ENCODE results near the gene CDK5RAP2.
A peak's percentile ranks its signal among the peaks of the same experiment; 100 is the strongest.
"Not testable (repeated sequence)": the region's sequence is repeated elsewhere in the genome, so short reads cannot be mapped to it uniquely, and the experiment has no call there.

Gene CDK5RAP2

DNA sequence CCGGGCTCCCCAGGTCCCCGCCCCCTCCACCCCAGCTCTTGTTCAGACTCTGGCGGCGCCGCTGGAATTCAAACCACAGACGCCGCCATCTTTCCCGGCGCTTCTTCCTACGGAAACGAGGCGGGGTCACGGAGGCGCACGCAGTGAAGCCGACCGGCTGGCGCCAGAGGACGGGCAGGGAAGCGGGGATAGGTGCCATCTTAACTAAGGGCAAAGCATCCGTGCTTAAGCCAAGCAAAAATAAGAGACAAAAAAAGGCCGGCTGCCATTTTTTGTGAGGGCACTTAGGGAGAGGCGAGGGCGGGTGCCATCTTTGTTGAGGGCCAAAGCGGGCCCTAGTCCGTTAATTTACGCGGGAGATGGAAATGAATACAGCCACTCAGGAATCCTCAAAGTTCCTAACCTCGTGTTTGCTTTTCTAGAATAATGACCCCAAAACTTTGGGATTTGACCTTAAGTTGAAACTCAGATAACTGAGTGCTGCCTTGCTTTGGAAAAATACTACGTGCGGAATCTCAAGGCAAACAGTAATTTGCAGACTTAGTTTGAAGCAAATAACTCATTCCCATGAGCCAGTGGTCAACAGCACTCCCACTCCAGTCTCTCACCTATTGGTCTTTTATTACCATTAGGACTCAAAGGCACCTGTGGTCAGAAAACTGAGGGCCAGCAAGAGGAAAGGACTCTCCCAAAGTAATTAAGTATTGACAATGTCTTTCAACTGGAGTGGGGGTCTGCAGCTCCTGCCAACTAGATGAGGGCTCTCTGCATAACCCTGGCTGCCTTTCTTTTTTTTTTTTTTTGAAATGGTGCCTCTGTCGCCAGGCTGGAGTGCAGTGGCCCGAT lies at the start of gene CDK5RAP2:
CDK5RAP2 (minus strand) TSS at position 117 of the 846 bp plus-strand sequence. CDS start 189 bp downstream, outside the sequence.
- DNase-seq: peak; percentile 88

DNA sequence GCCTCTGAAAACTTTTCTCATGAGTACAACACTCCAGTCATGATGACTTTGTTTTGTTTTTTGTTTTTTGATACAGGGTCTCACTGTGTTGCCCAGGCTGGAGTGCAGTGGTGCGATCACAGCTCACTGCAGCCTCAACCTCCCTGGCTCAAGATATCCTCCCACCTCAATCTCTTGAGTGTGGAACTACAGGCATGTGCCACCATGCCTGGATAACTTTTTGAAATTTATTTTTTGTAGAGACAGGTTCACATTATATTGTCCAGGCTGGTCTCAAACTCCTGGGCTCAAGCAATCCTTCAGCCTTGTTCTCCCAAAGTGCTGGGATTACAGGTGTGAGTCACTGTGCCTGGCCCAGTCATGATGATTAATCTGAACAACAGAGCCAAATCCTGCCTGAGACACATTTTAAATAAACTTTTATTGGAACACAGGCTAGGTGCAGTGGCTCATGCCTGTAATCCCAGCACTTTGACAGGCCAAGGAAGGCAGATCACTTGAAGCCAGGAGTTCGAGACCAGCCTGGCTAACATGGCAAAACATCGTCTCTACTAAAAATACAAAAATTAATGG lies 49.0 kb upstream of the CDK5RAP2 start:
- DNase-seq: not testable (repeated sequence)

DNA sequence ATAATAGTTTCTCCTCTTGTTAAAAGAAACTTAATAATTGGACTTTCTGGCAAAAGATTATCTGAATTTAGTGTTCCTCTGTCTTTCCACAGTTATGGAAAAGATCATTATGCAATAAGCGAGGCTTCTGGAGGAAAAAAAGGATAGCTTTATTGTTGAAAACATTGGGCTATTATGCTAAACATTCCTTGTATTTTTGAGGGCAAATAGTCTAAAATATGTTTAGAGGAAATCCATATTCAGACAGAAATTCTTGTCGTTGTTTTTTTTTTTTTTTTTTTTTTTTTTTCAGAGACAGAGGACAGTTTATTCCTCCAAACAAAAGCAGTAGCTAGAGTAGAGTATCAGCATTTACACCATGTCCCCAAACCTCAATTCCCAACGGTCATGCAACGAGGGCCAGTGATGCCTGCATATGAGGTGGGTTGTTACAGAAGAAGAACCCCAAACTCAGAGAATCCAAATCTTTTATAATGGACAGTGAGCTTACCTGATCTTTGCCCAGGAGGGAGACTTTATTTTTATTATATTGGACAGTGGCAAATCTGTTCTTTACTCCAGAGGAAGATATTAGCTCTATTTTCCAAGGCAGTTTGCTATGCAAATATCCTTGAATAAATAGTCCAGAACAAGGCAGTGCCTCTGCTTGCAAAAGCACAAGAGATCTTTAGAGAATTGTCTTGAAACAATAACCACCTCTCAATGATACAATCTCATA lies 48.4 kb upstream of the CDK5RAP2 start:
- no peak for DNase-seq

DNA sequence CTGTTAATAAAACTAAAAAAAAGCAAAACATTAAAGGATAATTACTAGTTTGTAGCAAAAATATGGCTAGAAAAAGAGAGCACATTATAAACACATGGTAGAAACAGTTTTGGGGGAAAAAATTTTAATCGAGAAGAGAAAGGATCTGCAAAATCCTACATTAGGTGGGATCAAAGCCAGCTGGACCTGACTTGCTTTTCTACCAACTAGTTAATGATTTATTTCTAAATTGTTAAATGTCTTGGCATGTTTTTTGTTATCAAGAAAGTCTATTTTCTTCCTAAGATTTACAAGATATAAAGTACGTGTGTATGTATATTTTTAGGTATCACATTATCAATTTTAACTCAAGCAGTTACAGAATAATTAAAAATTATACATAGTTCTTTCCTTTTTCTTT lies 47.1 kb upstream of the CDK5RAP2 start:
- no peak for DNase-seq

DNA sequence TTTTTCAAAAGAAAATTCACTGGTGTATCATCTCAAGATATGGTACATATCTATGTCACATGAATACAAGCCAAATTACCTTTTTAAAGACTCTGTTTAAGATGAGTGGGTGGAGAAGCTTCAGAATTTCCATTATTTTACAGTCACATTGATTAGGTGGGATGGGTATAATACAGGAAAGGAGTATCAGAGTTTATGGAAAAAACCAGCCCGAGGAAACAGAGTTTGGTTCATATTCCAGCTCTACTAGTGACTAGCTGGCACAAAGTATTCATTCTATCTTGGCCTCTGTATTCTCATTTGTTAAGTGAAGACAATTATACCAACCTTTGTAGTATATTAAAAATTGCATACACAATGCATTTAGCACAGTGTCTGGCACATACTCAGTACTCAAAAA lies 46.5 kb upstream of the CDK5RAP2 start:
- no peak for DNase-seq

DNA sequence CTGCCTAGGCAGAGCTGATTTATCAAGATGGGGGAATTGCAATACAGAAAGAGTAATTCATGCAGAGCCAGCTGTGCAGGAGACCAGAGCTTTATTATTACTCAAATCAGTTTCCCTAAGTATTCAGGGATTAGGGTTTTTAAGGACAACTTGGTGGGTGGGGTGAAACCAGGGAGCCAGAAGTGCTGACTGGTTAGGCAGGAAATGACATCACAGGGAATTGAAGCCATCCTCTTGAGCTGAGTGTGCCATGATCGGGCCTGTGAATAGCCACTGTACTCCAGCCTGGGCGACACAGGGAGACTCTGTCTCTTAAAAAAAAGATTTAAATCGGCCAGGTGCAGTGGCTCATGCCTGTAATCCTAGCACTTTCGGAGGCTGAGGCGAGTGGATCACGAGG lies 45.3 kb upstream of the CDK5RAP2 start:
- no peak for DNase-seq

DNA sequence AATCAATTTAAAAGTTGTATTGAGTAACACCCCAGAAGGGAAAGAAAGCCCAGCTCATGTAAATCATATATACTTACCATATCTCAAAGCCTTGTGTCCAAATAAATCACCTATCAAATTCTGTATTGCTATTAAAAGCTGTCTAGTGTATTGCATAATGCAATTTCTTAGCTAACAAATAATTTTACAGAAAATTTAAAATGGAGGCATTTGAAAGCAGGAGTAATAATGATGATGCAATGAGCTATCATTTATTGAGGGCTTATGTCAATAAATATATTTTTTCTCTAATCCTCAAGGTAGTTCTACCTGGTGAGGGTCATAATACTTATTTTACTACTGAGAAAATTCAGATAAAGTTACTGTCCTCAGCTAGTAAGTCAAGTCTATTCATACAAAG lies 42.8 kb upstream of the CDK5RAP2 start:
- no peak for DNase-seq

DNA sequence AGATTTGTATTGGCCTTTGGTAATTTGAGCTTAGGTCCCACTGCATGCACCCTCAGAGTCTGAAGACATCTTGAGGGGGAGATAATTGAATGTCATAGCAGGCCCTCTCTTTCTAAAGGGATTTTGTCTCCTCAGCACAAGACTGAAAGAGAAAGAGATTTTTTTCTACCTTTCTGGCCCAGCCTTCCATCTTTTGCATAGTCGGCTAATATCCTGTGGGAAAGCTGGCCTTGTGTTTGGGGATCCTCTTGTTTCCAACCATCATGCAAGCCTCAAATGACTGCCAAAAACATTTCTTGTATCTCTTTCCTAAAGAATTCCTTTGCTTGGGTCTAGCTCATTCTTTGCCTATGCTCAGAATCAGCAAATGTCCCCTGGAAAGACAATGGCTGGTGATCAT lies 42.0 kb upstream of the CDK5RAP2 start:
- no peak for DNase-seq

DNA sequence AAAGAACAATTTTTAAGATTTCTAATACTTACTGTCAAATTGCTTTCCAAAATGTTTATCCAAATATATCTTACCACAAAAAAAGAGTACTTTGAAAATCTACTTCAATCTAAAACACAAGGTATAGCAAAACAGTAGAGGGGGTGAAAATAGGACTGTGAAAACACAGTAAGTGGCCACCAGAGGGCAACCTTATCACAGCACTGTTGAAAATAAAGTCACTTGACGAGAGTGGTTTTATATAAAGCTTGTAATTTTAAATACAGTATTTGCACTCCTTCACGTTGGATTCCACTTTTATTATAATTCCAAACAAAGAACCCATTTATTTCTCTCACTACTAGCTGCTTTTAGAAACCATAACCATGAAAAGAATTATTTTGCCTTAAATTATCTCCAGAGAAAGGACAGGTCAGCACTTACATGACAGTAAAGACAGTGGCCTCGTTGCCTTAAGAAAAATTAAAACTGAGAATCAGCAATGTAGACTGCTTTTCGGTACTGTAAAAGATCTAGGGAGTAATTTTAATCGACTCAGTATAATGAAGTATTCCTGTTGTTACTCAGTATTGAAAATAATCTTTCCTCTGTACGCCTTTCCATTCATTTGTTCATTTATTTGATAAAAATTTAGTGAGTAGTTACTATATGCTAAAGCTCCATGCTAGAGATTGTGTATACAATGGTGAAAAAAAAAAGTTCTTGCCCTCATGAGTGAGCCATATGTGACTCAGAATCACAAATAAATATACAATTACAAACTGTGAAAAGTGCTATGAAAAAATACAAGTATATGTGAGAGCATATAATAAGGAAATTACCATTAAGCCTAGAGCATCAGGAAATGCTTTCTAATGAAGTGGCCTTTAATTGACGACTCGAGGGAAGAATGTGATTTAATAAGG lies 40.0 kb upstream of the CDK5RAP2 start:
- DNase-seq: peak; percentile 55

DNA sequence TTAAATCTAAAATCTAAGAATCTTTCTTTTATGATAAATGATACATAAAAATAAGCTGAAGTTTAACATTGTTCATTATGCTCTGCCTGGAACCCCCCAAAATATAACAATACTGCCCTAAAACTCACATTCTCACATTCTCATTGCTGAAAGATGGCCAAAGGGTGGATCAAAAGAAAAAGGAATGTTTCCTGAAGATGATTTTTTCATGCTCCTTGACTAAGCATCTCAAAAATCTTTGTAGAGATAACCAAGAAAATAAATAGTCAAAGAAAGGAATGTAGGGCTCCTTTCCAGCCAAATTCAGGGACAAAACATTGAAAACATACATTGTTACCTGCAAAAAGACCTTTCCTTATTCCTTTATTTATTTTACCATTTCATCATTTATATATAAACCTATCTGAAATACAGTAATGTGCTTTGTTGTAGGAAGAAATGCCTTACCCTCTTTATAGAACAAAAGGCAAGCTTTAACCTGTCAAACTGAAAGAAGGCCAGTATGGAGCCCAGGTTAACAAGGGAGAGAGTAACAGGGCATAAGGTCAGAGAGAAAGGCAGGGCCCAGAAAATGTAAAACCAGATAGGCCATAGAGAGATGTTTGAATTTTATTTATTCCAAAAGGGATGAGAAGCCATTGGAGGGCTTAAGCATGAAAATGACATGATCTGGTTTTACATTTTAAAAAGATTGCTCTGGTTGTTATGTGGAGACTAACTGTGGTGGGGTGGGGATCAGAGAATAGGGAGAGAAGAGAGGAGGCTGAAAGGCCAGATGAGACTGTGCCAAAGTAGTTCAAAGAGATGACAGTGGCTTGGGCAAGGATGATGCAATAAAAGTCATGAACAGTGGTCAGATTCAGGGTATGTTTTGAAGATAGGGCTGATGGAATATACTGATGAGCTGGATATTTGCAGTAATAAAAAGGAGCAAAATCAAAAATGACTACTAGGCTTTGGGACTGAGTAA lies 37.3 kb upstream of the CDK5RAP2 start:
- no peak for DNase-seq

DNA sequence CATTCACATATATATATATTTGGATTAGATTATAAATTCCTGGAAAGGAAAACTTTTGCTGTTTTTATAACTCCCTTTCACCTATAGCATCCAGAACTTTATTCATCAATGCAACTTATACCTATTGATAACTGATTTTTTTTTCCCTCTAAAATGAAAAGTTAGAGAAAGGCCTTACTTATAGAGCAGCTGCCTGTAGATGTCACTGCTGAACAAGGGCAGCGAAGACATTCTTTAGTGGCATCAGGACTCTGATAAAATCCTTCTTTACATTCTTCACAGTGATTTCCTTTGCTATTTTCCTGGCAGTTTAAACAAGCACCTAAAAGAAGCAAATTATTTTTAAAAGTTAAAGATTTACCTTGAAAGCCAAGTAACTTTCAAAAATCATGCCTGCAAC lies 32.3 kb upstream of the CDK5RAP2 start:
- no peak for DNase-seq

DNA sequence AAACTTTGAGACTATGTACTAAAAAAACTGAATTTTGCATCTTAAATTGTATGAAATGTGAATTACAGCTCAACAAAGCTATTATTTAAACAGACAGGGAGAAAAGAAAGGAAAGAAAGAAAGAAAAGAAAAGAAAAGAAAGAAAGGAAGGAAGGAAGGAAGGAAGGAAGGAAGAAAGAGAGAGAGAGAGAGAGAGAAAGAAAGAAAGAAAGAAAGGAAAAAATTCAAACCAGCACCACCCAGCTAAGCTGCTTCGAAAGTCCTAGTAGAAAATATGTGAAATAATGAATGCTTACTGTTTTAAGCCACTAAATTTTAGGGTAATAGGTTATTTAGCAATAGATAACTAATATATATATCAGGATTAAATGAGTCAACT lies 31.7 kb upstream of the CDK5RAP2 start:
- DNase-seq: no peak

DNA sequence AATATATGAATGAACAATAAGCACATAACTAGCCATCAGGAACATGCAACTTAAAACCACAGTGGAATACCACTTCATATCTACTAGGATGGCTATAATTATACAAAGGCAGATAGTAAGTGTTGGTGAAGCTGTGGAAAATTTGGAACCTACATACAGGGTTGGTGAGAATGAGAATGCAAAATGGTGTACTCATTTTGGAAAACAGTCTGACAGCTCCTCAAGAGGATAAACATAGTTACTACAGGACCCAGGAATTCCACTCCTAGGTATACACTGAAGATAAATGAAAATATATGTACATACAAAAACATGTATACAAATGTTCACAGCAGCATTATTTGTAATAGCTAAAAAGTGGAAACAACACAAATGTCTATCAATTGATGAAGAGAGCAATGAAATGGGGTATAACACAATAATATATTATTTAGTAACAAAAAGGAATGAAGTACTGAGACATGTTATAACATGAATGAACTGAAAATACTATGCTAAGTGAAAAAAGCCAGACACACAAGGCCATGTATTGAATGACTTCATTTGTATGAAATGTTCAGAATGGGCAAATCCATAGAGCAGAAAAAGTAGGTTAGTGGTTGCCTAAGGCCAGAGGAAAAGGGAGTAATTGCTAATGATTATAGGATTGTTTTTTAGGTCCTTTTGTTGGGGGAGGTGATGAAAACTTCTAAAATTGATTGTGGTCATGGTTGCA lies 31.2 kb upstream of the CDK5RAP2 start:
- DNase-seq: no peak

DNA sequence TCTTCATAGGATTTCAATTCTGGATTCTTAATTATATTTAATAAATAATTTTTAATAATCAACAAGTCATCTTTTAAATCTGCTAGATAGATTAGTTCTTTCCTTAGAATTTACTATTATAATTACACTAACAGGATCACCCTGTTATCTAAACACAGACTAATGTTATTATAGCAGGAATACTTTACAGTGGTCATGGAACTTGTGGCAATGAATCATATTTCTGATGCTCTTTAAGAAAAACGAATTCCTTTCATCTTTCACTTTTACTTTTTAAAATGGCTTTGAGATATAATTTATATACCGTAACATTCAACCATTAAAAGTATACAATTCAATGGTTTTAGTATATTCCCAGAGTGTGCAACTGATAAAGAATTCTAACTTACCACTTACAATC lies 29.7 kb upstream of the CDK5RAP2 start:
- no peak for DNase-seq

DNA sequence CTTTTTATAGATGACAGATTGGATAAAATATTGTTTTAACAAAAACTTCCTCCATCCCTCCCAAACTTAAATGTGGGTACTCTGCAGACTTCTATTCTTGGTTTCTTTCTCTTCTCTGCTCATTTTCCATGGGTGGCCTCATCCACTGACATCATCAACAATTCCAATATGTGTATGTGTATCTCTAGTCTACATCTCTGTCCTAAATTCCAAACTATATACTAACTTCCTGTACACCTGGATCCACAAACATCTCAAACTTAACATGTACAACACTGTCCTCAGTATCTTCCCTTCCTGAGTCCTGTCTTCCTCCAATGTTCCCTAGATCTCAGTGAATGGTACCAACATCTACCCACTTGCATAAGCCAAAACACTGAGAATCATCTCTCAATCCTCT lies 28.5 kb upstream of the CDK5RAP2 start:
- DNase-seq: no peak

DNA sequence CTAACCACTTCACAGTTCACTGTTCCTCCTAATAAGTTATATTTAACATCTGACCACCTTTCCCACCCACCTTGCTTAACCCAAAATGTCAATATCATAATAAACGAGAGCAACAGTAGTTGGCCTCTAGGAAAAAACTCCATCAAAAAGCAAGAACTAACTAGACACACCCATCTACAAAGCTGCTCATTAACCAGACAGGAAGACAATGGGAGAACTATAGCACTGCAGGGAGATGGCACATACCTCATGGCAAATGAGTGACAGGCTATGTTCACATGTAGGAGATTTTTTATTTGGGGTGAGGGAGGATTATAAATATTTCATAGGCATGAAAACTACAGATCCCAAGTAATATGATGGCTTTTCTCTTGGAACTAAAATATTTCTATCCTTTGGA lies 23.6 kb upstream of the CDK5RAP2 start:
- no peak for DNase-seq

DNA sequence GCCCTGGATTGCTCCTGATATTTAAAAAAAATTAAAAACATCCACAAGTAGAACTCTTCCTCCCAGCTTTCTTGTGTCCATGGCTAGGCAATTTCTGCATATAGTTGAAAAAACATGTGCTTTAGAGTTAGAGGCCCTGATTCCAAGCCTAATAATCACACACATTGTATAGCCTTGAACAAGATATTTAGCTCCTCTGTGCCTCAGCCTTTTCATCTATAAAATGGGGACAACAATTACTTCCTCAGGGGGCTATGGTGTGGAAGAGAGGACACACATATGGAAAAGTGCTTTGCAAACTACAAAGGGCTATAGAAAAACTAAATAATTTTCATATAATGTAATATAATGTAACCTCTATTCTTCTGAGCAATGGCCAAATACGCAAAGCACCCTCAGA lies 23.0 kb upstream of the CDK5RAP2 start:
- DNase-seq: no peak

DNA sequence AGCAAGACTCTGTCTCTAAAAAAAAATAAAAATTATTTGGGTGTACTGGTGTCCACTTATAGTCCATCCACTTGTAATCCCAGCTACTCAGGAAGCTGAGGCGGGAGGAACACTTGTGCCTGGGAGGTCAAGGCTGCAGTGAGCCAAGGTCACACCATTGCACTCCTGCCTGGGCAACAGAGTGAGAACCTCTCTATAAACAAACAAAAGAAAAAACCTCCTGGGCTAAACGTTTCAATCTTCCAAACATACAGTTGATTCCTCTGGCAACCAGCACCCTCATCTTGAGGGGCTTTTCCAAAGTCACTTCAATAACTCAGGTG lies 13.9 kb upstream of the CDK5RAP2 start:
- no peak for DNase-seq

DNA sequence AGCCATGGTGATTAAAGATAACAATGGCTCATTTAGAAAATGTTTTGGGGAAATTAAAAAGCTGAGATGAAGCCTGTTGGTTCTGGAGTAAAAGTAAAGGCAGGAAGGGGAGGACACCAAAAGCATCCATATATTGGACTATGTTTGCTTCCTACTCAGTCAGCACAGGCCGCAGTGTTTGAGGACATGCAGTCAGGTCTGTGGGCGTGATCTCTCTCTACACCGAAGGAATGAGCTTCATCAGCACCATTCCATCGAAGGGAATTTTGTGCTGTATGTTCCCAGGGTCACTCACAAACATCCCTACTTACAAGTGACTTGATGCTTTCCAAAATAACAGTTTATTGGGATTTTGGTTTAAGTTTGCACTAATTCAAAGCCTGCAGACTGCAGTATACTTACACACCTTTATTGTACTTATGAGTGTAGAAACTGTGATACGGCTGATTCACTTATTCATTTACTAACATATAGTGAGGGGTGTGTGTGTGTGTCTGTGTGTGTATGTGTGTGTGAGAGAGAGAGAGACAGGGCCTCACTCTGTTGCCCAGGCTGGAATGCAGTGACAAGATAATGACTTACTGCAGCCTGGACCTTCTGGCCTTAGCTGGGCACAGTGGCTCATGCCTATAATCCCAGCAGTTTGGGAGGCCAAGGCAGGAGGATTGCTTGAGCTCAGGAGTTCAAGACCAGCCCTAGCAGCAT lies 13.4 kb upstream of the CDK5RAP2 start:
- no peak for DNase-seq

DNA sequence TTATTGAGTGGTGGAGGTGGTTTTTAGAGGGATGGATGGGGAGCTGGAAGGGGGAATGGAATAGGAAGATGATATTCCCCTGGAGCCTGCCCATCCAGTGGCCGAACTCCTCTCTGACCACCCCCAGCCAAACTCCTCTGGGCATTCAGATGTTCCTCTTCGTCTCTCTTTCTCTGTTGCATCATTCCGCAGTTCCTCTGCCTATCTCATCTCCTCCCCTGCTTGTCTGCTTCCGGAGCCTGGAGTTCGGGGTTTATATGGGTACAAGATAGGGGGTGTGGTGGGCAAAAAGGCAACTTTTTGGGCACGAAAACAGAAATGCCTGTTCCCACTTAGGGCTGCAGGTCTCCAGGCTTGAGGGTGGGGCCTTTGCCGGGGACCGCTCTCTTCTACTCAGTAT lies 12.2 kb upstream of the CDK5RAP2 start:
- no peak for DNase-seq

DNA sequence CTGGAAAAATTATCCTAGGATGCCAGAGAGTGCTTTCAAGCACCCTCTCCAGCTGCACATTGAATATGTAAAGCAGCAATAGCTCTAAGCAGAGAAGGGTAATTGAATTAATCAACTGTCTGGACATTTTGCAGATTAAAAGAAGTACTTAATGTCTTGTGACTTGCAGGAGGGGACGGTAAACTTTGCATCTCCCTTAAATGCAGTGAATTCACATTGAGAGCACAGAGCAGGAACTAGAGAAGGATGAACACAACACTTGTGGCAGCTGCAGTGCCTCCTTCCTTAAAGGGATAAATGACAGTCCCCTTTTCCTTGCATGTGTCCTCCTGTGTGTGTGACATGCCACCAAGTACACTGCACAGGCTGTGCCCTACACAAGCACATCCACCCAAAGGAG lies 7.4 kb upstream of the CDK5RAP2 start:
- no peak for DNase-seq

Data from activated CD4-positive, alpha-beta T cell treated with anti-CD3 and anti-CD28 coated beads, Interleukin-2, amount 50 U/mL, for 1 hour (primary cell).